Stimulated activated CD8-positive, alpha-beta memory T cell treated with anti-CD3 and anti-CD28 coated beads, Interleukin-7, amount 100 ng/mL, for 1 hour (primary cell): ENCODE data around the gene ZBTB37.
"Not testable (repeated sequence)": the region's sequence is repeated elsewhere in the genome, so short reads cannot be mapped to it uniquely, and the experiment has no call there.

Experiments used
- DNase-seq, 2 donors: peaks; one replicate each; pipeline ENCODE4 v3.0.0-alpha.2; 2020; ENCODE audit warnings: low read depth in 2 of 2

Gene ZBTB37

DNA sequence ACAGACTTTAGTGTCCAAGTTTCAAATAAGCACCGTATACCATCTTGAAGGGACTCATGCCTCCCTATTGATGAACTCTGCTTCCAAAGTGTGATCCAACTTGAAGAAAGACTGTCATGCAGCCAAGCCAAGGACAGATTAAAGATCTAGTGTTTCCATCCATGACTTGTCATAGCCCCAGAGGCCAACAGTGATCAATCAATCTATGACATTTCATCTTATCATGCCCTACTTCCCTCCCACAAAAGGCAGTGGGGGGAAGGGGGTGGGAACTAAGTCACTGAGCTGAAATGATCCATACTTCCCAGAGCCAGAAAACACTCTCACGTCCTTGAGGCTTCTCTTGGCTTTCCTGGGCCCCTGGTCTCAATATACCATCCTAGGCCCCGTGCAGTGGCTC lies 44.9 kb downstream of the ZBTB37 start:
- DNase-seq, result no peak

DNA sequence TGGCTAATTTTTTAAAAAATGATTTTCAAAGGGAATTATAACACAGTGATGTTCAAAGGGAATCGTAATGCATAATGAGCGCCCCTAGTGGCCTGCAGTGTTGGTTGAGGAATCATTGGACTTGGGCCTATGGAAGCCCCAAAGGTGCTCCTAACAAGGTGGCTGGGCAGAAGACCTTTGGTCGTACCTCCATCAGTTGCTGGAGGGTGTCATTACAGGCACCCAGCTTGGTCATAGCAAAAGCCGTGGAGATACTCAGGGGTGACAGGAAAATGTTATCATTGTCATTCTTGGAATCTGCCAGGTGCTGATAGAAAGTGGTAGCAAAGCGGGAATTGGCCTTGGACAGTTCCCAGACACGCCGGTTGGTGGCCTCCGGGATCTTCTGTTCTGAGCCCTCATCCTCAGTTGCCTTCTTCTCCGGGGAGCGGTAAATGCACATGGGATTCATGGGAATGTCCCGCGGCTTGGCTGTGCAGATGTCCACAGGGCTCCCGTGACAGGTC lies 46.2 kb downstream of the ZBTB37 start:
- DNase-seq, result no peak

DNA sequence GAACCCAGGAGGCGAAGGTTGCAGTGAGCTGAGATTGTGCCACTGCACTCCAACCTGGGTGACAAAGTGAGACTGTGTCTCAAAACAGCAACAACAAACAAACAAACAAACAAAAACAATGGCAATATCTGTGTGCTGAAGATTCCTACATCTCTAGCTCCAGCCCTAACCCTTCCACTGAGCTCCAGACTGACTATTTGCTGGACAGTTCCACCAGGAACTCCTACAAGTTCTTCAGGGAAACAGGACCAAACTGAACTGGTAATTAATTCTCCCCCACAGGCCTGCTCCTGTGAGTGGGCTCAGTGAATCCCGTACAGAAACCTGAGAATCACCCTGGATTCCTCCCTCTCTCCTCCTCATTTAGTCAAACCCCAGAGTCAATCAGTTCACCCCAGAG lies 47.4 kb downstream of the ZBTB37 start:
- DNase-seq, result no peak

DNA sequence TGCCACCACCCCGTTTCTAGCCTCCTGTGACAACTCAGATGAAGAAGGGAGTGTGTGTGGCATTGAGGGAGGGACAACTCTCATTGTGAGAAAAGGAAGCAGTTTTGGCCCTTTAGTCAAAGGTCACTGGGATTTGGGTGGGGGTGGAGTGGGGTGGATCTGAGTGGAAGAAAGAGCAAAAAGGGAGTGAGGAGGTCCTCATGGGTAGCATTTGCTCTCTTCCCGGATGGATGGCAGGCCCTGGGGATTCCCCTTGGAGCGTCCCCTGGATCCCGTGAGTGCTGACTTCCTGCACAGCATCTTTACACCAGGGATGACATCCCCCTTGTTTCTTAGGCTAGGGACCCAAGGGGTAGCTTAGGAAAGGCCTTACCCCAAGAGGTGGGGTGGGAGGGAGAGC lies 48.5 kb downstream of the ZBTB37 start:
- no peak for DNase-seq

DNA sequence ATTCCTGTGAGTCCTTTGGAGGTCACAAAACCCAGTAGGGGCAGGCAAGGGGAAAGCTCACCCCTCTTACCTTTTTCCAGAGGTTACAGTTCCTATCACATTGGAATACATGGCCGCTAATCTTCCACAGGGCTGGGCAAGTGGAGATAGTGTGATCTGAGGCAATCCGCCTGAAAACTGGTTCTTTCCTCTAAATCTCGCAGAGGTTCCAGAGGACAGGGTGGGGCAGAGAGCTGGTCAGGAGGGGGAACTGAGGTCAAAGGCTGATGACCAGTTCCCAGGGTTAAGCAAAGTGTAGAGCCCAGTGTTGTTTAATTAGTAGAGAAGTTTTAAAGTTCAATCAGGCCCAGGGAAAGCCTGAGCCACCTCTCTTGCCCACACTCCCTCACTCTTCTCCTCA lies 49.0 kb downstream of the ZBTB37 start, which contains the start of gene SERPINC1:
Gene SERPINC1 (minus strand): TSS at position 179 of the 400 bp plus-strand sequence. CDS start 68 bp downstream, at position 111.
- DNase-seq, result no peak

DNA sequence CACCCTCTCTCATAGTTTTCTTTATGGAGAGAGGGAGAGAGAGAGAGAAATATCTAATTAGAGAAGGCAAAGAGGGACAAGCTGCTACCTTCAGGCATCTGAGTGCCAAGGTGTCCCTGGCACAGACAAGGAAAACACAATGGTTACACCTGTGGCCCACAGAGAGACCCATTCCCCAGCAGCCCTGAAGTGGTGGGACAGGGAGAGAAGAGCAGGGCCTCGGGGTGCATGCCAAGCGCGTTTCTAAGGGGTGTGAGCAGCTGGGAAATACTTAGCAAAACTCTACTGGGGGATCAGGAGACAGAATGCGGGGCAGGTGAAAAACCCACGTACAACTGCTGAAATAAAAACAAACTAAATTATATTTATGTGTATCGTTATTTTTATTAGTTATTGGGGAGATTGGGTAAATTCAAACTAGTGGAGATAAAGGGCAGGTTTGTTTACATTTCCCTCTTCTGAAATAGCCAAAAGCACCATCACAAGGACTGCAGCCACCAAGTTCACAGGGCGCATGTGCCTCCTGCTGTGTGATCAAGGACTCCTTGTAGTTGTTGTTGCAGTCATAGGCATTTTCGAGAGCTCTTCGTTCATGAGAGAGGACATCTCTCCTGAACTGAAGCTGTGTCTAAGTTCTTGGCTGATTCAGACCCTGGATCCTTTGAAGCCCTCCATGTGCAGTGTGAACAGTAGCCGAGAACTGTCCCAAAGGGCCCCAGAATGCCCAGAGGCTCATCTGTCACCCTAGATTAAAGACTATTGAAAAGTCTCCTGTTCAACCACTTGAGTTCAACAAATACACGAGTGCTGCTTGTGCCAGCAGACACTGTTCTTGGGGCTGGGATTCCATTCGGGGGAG lies 49.7 kb downstream of the ZBTB37 start:
- DNase-seq, result no peak

DNA sequence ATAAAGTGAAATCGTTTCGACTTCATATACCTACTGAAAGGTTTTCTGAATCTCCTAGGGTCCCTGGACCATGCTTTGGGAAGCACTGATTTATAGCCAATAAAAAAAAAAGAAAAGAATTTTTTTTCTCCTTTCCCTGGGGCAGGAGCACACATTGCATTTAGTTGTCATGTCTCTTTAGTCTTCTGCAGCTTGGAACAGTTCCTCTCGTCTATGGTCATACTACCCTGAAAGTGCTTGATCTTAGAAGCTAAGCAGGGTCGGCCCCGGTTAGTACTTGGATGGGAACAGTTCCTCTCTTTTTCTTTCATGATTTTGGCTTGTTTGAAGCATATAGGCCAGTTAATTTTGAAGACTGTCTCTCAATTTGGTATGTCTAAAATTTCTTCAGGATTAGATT lies 52.7 kb downstream of the ZBTB37 start:
- DNase-seq, result no peak

DNA sequence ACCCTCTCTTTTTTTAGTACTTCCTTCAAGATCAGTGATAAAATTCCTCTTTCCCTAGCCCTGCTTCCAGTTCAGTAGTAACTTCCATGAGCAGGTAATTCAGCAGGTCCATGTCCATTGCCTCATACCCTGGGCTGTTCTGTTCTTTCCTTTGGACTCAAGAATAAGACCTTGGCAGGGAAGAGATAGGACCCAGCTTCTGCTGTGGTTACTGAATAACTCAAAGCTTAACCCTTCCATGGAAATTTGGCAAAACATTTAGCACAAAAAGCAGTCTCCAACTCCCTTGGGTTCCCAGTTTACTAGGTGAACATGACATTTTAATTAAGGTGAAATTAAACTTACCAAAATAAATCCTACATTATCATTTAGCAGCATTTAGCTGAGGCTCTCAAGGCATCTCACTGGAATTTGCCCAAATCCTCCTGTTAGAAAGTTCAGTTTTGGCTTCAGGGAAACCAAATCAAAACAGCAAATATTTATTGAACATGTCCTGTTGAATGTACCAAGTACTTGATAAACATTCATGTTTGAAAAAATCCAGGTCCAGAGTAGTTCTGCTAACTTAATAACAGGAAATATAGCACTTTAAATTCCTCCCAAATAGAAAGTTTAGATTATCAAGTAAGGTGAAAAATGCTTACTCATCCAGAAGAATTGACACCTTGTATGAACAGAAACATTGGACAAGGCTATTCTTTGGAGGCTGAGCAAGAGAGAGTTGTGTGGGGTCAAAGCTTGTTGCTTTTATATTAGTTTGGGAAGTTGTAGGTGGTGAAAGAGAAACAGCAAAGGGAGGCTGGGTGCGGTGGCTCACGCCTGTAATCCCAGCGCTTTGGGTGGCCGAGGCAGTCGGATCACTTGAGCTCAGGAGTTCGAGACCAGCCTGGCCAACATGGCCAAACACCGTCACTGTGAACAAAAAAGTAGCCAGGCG lies 57.4 kb downstream of the ZBTB37 start:
- no peak for DNase-seq

DNA sequence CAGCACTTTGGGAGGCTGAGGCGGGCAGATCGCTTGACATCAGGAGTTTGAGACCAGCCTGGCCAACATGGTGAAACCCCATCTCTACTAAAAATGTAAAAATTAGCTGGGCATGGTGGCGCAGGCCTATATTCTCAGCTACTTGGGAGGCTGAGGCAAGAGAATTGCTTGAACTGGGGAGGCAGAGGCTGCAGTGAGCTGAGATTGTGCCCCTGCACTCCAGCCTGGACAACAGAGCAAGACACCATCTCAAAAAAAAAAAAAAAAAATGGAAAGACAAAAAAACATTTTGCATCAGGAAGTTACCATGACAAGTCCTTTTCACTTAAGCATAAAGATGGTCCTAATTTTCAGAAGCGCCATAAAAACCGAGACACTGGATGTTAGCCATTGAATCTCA lies 62.4 kb downstream of the ZBTB37 start:
- not testable (repeated sequence) for DNase-seq

DNA sequence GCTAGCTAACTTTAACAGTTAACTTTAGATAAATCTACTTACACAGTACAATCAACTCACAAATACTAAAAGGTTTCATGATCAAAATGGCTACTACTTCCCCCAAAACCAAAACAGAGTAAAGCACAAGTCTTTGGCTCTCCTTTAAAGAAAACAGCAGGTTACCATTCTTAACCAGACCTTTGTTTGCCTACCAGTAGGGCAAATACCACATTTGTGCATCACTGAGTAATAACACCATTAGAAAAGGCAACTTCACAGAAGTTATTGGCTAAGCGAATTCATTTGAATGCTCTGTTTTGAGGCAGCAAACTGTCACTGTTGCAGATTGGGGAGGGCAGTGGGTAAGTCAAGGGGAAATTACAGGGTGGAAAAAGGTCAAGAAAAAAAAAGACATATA lies 66.3 kb downstream of the ZBTB37 start:
- no peak for DNase-seq

DNA sequence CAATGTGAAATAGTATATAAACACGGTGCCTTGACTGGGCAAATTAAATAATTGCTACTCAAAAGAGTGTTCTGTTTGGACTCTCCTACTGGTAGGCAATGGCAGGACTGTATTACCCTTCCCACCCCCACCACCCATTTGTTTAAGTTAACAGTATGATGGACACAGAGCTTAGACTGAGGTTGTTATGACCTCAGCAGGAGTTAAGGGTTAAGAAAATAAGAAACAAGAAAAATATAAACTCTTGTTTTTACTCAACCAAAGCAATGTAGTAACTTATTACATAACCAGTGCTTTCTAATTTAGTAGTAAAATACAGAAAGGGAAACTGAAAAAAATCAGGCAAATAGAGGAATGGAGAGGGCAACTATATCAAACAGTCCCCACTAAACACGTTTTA lies 68.9 kb downstream of the ZBTB37 start:
- DNase-seq, result no peak

DNA sequence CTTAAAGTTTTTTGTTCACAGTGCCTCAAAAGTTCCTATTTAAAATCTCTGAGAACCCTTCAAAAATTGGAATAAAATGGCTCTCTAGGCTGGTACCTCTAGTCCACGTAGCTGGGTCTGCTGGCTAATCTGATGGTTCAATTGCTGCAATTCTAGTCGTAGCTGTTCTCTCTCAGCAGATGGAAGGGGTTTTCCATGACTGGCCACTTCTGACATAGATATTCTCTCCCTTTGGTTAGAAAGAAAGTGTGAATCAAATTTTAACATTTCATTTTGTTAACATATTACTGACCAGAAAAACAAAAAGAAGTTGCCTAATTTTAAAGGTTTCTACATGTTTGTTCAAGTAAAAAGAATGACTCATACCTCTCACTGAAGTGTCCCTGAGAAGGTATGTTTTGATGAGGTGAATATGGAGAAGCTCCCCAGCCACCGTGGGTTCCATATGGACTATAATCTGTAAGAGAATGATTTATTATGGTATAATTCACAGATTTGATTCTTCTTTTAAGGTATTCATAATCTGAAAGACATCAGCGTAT lies 78.3 kb downstream of the ZBTB37 start:
- DNase-seq, result no peak

DNA sequence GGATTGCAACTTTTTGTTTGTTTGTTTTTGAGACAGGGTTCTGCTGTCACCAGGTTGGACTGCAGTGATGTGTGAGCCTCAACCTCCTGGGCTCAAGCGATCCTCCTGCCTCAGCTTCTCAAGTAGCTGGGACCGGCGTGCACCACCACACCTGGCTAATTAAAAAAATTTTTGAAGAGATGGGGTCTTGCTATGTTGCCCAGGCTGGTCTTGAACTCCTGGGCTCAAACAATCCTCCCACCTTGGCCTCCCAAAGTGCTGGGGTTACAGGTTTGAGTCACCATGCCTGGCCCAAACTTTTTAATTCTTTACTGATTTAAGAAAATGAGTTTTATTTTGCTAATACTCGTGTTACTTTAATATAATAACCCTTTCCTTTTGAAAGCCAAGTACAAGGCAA lies 80.4 kb downstream of the ZBTB37 start:
- no peak for DNase-seq
